ENCODE data around the gene RPL36.

DNA sequence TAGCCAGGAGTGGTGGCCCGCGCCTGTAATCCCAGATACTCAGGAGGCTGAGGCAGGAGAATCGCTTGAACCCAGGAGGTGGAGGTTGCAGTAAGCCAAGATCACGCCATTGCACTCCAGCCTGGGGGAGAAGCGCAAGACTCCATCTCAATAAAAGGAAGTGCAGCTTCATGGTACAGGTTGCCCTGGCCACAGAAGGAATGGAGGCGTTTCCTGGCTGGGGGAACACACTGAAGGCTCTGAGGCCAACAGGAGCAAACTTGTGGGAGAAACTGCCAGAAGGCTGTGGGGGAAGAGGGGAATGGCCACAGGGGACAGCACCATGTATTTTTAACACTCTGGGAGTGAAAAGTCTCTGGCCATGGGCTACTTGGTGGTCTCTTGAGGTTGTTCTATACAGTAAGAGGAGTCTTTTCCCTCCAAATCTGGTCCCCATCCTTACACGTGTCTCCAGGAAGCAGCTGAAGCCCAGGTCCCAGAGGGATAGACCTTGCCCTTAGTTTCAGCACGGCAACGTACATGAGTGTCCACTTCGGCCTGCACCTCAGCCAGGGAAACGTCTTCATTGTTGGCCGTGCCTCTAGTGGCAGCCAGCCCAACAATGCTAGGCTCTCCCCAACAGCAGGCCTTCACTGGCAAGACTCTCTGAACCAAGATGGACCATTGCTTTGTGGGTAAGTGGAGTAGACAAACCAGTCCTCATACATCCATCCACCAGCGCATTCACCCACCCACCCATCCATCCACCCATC is 17.2 kb upstream of the RPL36 start:
- TF ChIP-seq CTCF (optimal IDR thresholded peaks at IDR 0.05 in 1 of 3, IDR thresholded peaks at IDR 0.05 in 1 of 3, conservative IDR thresholded peaks at IDR 0.05 in 1 of 3; ENCODE audit: extremely low read depth in 1 of 3, insufficient read depth in 2 of 3, low read length in 3 of 3) (no peak), EZH2 (IDR thresholded peaks at IDR 0.05; ENCODE audit: low read length) (no peak)
